Activated gamma-delta T cell treated with Interleukin-2 at 50 U/mL for 16 hours (primary cell): ENCODE data around the gene CD9.

ENCODE experiments used
- DNase-seq: peaks from one replicate; pipeline ENCODE4 v3.0.0-alpha.2; 2020

The CD9 gene

GRCh38 chr12:6250343-6250742, 50.1 kb downstream of the CD9 start:
- DNase-seq: no peak

- DNase-seq: no peak
These were observed 53.1 kb downstream of the CD9 start for GRCh38 chr12:6253278-6253677.

DNA sequence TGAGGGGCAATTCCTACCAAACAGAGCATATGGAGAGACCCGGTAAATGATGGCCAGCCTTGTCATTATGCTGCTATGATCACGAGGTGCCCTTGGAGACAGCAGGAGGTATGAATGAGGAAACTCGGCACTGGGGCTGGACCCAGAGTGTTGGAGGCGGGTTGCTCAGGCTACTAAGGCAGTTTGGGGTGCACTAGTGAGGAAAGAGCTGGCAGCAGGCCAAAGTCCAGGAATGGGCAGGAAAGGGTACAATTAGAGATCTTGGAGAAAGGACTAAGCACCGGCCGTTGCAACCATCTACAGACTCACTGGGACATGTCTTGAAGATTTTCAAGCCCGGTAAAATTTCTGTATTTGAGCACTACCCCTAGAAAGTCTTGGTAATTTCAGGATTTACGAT, 54.3 kb downstream of the CD9 start:
- DNase-seq: no peak

- DNase-seq: no peak
These were observed 56.8 kb downstream of the CD9 start for GRCh38 chr12:6257007-6257406.

- no peak for DNase-seq
These were observed 62.0 kb downstream of the CD9 start for GRCh38 chr12:6262211-6262610.

DNA sequence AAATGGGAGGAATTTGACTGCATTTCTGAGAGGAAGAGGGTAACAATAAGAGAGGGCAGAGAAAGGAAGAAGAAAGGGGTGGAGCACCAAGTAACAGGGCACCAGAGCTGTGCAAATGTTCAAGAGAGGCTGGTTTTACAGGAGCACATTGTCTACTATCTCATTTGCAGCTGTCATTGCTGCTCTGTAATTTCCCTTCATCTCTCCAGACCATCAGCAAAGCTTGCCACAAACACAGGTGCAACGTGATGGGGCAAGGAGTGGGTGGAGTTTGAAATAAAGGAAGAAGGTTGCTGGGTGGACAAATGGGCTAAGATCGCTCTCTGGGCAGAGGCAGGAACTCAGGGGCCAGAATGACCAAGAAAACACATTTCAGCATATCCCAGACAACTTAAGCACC, 62.4 kb downstream of the CD9 start:
- no peak for DNase-seq

DNA sequence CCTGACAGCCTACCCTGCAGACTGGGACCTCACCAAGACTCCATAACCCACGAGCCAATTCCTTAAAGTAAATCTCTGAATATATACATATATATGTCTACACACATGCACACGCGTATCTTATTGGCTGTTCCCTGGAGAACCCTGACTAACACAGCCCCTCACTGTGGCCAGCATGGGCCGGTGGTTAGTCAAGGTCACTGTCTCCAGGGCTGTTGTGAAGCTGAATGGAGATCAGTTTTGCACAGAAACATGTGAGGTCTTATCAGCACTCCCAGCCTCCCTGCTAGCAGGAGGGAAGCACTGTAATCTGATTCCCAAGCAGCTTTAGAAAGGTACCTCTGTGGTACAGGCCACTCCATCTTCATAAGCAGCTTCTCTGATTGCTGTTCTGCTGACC, 63.7 kb downstream of the CD9 start:
- DNase-seq: no peak

- DNase-seq: no peak
These were observed 64.3 kb downstream of the CD9 start for GRCh38 chr12:6264402-6265037.

DNA sequence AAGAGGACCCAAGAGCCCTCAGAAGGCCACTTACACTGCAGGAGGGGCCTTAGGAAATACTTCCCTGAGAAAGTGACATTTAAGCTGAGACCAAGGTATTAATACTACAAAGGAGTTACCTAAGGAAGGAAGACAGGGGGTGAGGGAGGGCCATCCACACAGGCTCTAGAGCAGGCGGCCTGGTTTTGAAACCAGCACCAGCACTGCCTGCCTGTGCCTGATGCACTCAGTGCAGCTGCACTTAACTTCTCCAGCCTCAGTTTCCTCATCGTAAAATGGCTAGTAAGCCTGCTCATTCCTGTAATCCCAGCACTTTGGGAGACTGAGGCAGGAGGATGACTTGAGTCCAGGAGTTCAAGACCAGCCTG, 64.8 kb downstream of the CD9 start:
- DNase-seq: no peak

- DNase-seq: no peak
These were observed 66.4 kb downstream of the CD9 start for GRCh38 chr12:6266541-6266966.

GRCh38 chr12:6266971-6267721, 66.9 kb downstream of the CD9 start:
- DNase-seq: no peak

DNA sequence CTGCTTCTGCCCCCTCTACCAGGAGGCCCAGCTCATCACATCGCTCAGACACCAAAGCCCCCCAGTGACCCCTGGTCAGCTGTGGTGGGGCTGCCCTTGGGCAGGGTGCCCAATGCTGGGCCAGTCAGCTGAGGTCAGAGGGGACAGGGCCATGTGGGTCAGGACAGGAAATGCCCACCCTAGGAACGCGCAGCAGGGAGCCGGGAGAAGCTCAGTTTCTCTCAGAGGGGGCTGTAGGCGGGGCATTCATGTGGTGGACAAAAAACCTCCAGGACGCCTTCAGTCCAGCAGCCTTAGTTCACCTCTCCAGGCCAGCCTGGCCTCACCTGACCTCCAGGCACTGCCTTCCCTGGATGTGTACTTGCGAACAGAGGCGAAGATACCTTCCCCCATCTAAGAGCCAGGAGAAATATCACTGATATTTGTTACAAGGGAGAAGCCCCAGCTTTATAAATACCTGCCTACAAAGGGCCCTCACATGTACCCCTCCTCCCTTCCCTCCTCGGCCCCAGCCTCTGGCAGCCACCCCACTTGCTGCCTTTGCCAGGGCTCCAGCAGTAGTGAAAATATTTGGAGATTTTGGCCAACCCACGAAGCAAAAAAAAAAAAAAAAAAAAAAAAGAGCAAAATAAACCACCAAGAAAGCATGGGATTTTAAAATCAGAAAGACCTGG, 68.4 kb downstream of the CD9 start:
- DNase-seq: no peak

GRCh38 chr12:6269986-6270385, 69.8 kb downstream of the CD9 start:
- no peak for DNase-seq

GRCh38 chr12:6271281-6271680, 71.1 kb downstream of the CD9 start:
- no peak for DNase-seq

- DNase-seq: no peak
These were observed 72.4 kb downstream of the CD9 start for GRCh38 chr12:6272300-6273204.

GRCh38 chr12:6273205-6273540, 73.0 kb downstream of the CD9 start:
- DNase-seq: no peak

- DNase-seq: no peak
These were observed 73.5 kb downstream of the CD9 start for GRCh38 chr12:6273541-6274230.

GRCh38 chr12:6274231-6275221, 74.3 kb downstream of the CD9 start:
- no peak for DNase-seq

DNA sequence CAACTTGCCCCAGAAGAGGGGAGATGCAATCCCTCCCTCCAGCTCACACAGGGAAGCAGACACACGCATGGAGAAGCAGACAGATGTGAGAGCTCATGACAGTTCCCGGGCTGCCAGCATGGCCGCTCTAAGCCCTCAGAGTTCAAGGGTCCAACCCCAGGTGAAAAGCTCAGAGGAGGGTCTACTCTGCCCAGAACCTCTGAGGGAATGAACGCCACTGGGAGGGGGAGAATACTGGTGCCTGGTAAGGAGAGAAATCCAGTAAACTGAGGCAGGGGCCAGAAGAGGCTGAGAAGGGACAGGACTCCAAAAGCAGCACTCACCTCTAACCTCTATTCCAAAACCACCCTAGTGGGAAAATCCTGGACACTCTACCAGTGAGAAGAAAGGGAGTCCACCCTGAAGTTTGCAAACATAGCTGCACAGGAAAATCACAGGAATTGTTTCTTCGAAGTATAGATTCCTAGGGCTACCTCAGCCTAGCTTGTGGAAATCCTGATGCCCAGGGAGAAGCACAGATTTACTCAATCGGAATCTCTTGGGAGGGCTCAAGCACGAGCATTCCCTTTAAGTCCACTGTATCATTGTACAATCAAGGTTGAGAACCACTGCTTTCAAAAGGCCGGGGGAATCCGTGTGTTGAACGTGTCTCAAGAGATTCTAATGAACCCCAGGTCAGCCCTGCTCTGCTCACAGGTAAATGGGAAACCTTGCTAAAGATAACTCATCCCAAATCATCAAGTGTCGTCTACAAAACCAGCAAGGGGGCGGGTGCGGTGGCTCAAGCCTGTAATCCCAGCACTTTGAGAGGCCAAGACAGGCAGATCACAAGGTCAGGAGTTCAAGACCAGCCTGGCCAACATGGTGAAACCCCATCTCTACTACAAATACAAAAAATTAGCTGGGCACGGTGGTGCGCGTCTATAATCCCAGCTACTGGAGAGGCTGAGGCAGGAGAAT, 76.0 kb downstream of the CD9 start:
- no peak for DNase-seq

DNA sequence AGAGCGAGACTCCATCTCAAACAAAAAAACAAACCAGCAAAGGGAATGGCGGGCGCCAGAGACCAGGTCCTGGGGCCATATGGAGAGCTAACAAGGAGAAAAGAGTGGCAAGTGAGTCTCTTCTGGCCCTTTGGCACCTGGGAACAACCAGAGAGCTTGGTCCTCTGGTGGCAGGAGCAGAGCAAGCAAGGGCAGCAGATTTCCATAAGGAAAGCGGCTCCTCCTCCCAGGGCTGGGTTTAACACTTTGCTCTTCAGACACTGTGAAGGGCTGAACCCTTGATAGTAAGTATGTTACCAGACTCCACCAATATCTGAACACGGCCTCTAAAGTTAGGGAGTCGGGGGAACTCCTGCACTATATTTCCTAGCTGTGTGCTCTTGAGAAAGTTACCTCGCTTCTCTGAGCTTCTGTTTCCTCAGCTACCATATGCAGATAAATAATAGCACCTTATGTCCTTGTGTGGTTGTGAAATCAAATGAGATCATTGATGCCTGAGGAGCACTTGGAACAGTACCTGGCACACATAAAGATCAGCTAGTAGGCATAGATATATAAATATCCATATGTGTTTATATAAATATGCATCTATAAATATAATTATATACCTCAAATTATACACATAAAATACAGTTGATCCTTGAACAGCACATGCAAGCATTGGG, 76.9 kb downstream of the CD9 start:
- no peak for DNase-seq
